ENCODE measurements around the gene TRAM2. TPM values are rescaled to one million over a fixed set of nuclear protein-coding genes. Genes with fewer than 3 reads are reported as not detected.

Gene TRAM2
- total and polyA plus RNA-seq, 9 of the 15 experiments (the other 6 are each of a cell fraction or from before 2014, with no cell fraction given), result 2.6 to 13.3 (median 8.9) TPM

GRCh38 chr6:52576392-52577021 is 353 bp downstream of the TRAM2 start (continued):
- peak; percentile 67 for TF ChIP-seq GTF3C2 (IDR thresholded peaks at IDR 0.05; ENCODE audit: borderline replicate concordance, extremely low read depth, insufficient read length)
- TF ChIP-seq ETS1 (conservative IDR thresholded peaks at IDR 0.05; ENCODE audit: control insufficient read depth, low read depth, low read length), result 0 out of 2 replicates have a peak, but pooled peaks have one; percentile 11
- 0 out of 2 replicates have a peak, but pooled peaks have one; percentile 10 for TF ChIP-seq KLF16 (IDR thresholded peaks at IDR 0.05)
- no peak for TF ChIP-seq IRF2 (CRISPR knock-in tag; IDR thresholded peaks at IDR 0.05)
- no peak for TF ChIP-seq ARID2 (IDR thresholded peaks at IDR 0.05)
- no peak for TF ChIP-seq XRCC4 (IDR thresholded peaks at IDR 0.05; ENCODE audit: extremely low read depth, insufficient read depth, insufficient read length)
- TF ChIP-seq ZFX (CRISPR knock-in tag; IDR thresholded peaks at IDR 0.05), result no peak; the same call in 1 of the 2 replicates
- TF ChIP-seq FOXA1 (IDR thresholded peaks at IDR 0.05; ENCODE audit: borderline replicate concordance), result no peak
- no peak for TF ChIP-seq ZNF184 (CRISPR knock-in tag; IDR thresholded peaks at IDR 0.05)
- no peak for TF ChIP-seq THRAP3 (IDR thresholded peaks at IDR 0.05; ENCODE audit: borderline replicate concordance)
- no peak for TF ChIP-seq U2AF1 (optimal IDR thresholded peaks at IDR 0.05; ENCODE audit: low read depth, low read length)
